Small intestine (tissue), 16 donors: Measurements from ENCODE around the gene CASP14. TPM values are rescaled to one million over a fixed set of nuclear protein-coding genes. Genes with fewer than 3 reads are reported as not detected.
"Not testable (repeated sequence)": the region's sequence is repeated elsewhere in the genome, so short reads cannot be mapped to it uniquely, and the experiment has no call there.

Experiments used
- DNase-seq, 2 donors: peaks; one replicate each; pipeline versions ENCODE4 v3.0.0 to v3.0.0-alpha.2; 2013
- FAIRE-seq: peaks from 2 replicates; lab custom pipeline; 2012; peaks lifted over from hg19 to GRCh38; lab: Jason Lieb, UNC
- H3K27ac ChIP-seq, 3 donors: one replicate each; pipeline ENCODE4 v1.5.1; 2013; ENCODE audit warnings: low read length in 2 of 3, mild to moderate bottlenecking in 2 of 3, control low read depth in 1 of 3, inconsistent platforms in 1 of 3, low read depth in 1 of 3, moderate library complexity in 1 of 3
- H3K27me3 ChIP-seq, 3 donors: one replicate each; pipeline ENCODE4 v1.6.1; 2013; ENCODE audit warnings: low read length in 3 of 3, inconsistent platforms in 1 of 3; ENCODE audit not compliant: control insufficient read depth in 3 of 3, insufficient read depth in 3 of 3
- H3K36me3 ChIP-seq, 3 donors: one replicate each; pipeline ENCODE4 v1.6.1; 2013; ENCODE audit warnings: low read length in 3 of 3, inconsistent platforms in 1 of 3, low read depth in 1 of 3, mild to moderate bottlenecking in 1 of 3, moderate library complexity in 1 of 3; ENCODE audit not compliant: control insufficient read depth in 3 of 3, insufficient read depth in 2 of 3
- H3K4me1 ChIP-seq, 3 donors: one replicate each; pipeline ENCODE4 v1.6.1; 2013; ENCODE audit warnings: low read length in 2 of 3, inconsistent platforms in 1 of 3, low read depth in 1 of 3, mild to moderate bottlenecking in 1 of 3, moderate library complexity in 1 of 3; ENCODE audit not compliant: control insufficient read depth in 3 of 3, insufficient read depth in 2 of 3
- H3K4me3 ChIP-seq, 3 donors: one replicate each; pipeline ENCODE4 v1.5.1; 2013; ENCODE audit warnings: low read length in 3 of 3, control low read depth in 1 of 3, inconsistent platforms in 1 of 3, low read depth in 1 of 3, mild to moderate bottlenecking in 1 of 3, moderate library complexity in 1 of 3
- H3K9me3 ChIP-seq, 2 donors: one replicate each; pipeline ENCODE4 v1.6.1; 2013; ENCODE audit warnings: low read depth in 1 of 2, low read length in 1 of 2; ENCODE audit not compliant: control insufficient read depth in 2 of 2, insufficient read depth in 1 of 2
- WGBS, 3 donors: extraction: QIAGEN DNeasy Blood & Tissue Kit; methylation state at CpG; one replicate each; pipeline ENCODE4 v1.1.7; 2013; 5-methylcytosine and 5-hydroxymethylcytosine counted together
- long read RNA-seq, 10 donors: transcript quantifications; one replicate each; lab custom pipeline, GENCODE V29; 2026
- polyA plus RNA-seq, 4 donors: library from polyadenylated mRNA; stranded (reverse) in 3 of 4; unstranded in 1 of 4; fragments of 200-250 nt in 3 of 4; fragments of 120-200 nt in 1 of 4; gene quantifications; one replicate each; pipeline versions ENCODE4 v1.2.1 to v1.2.3, GENCODE V29; 2013
- donor health status: healthy with polysubstance abuse.
- donor health status: control.
- donor health status: control.
- donor health status: Bipolar disorder and iron deficiency.
- donor health status: healthy.

Gene CASP14
- polyA plus RNA-seq: not detected
- long read RNA-seq, donor 1: 0 reads
- long read RNA-seq, donor 2: 0 reads
- long read RNA-seq, donor 3: 0 reads
- long read RNA-seq, donor 4: 0 reads
- long read RNA-seq, donor 5: 0 reads
- long read RNA-seq, donor 6: 0 reads
- long read RNA-seq, donor 7: 0 reads
- long read RNA-seq, donor 8: 0 reads
- long read RNA-seq, donor 9: 0 reads
- long read RNA-seq, donor 10: 0 reads

- FAIRE-seq (no peak), DNase-seq (no peak)
- Histone ChIP-seq H3K4me1 (no peaks in the 10 kb centered on the region), H3K27ac (no peak within 1 kb of the TSS), H3K9me3 (no peaks in the 10 kb centered on the region), H3K4me3 (no peak within 1 kb of the TSS), H3K27me3 (no peaks in the 10 kb centered on the region), H3K36me3 (no peaks in the 10 kb centered on the region)
- WGBS, 3 donors: 84 to 93% (median 88%) methylated on average over 11 of the region's 11 CpGs
These were observed at the start of gene CASP14 for GRCh38 chr19:15048885-15049541. Gene CASP14, plus strand, starts transcription at chr19:15049480. Its CDS starts 2,772 bp downstream, at chr19:15052252.

GRCh38 chr19:15008308-15008707 is 41.0 kb upstream of the CASP14 start:
- peaks cover 0 to 14% (median 12%) of the 10 kb centered on the region in 3 donors for H3K27me3 ChIP-seq
- DNase-seq (no peak), FAIRE-seq (no peak)
- no peak overlapping the region for H3K4me3 ChIP-seq
- no peaks in the 10 kb centered on the region for H3K9me3 ChIP-seq
- no peaks in the 10 kb centered on the region for H3K4me1 ChIP-seq
- no peaks in the 10 kb centered on the region for H3K36me3 ChIP-seq
- H3K27ac ChIP-seq: no peak overlapping the region

- Histone ChIP-seq H3K27ac (no peak overlapping the region), H3K27me3 (peaks cover 0 to 14% (median 10%) of the 10 kb centered on the region in 3 donors), H3K4me1 (no peaks in the 10 kb centered on the region), H3K36me3 (no peaks in the 10 kb centered on the region), H3K4me3 (no peak overlapping the region), H3K9me3 (no peaks in the 10 kb centered on the region)
- no peak for FAIRE-seq
- 6 to 15% (median 11%) methylated on average over 63 to 73 of the region's 73 CpGs for WGBS, 3 donors
- DNase-seq: no peak
These were observed 38.6 kb upstream of the CASP14 start for GRCh38 chr19:15010501-15011300.

- no peaks in the 10 kb centered on the region for H3K4me1 ChIP-seq
- WGBS, 3 donors: 14 to 21% (median 17%) methylated on average over 11 of the region's 11 CpGs
- H3K27ac ChIP-seq: no peak overlapping the region
- no peaks in the 10 kb centered on the region for H3K36me3 ChIP-seq
- FAIRE-seq (no peak), DNase-seq (no peak)
- no peak overlapping the region for H3K4me3 ChIP-seq
- peaks cover 0 to 14% (median 10%) of the 10 kb centered on the region in 3 donors for H3K27me3 ChIP-seq
- no peaks in the 10 kb centered on the region for H3K9me3 ChIP-seq
These were observed 34.7 kb upstream of the CASP14 start for GRCh38 chr19:15014579-15014978.

GRCh38 chr19:15015946-15016542 is 33.2 kb upstream of the CASP14 start:
- Histone ChIP-seq H3K36me3 (no peaks in the 10 kb centered on the region), H3K4me1 (no peaks in the 10 kb centered on the region), H3K27ac (no peak overlapping the region), H3K27me3 (peaks cover 0 to 7% (median 5%) of the 10 kb centered on the region in 3 donors), H3K9me3 (no peaks in the 10 kb centered on the region), H3K4me3 (no peak overlapping the region)
- peak in 1 of 2 donors; percentile 12 for DNase-seq
- no peak for FAIRE-seq
- WGBS, 3 donors: 38 to 46% (median 42%) methylated on average over 16 to 18 of the region's 18 CpGs

- DNase-seq, H3K27me3 ChIP-seq, H3K27ac ChIP-seq, H3K36me3 ChIP-seq, FAIRE-seq, H3K4me3 ChIP-seq, H3K9me3 ChIP-seq, H3K4me1 ChIP-seq: not testable (repeated sequence)
- WGBS, 3 donors: 40 to 54% (median 53%) methylated on average over 3 of the region's 3 CpGs
These were observed 30.4 kb upstream of the CASP14 start for GRCh38 chr19:15018836-15019235.

GRCh38 chr19:15021286-15022007 is 27.8 kb upstream of the CASP14 start:
- 76 to 81% (median 80%) methylated on average over 45 of the region's 45 CpGs for WGBS, 3 donors

GRCh38 chr19:15022752-15023151 is 26.5 kb upstream of the CASP14 start:
- no peak overlapping the region for H3K27ac ChIP-seq
- no peaks in the 10 kb centered on the region for H3K9me3 ChIP-seq
- DNase-seq (no peak), FAIRE-seq (no peak)
- no peaks in the 10 kb centered on the region for H3K4me1 ChIP-seq
- H3K36me3 ChIP-seq: no peaks in the 10 kb centered on the region
- peaks cover 0 to 3% (median 0%) of the 10 kb centered on the region in 3 donors for H3K27me3 ChIP-seq
- WGBS, 3 donors: 22 to 33% (median 33%) methylated on average over 31 of the region's 31 CpGs
- no peak overlapping the region for H3K4me3 ChIP-seq

More at GRCh38 chr19:15021286-15022007, 27.8 kb upstream of the CASP14 start:
- no peak for DNase-seq
- Histone ChIP-seq H3K36me3 (no peaks in the 10 kb centered on the region), H3K4me1 (no peaks in the 10 kb centered on the region), H3K4me3 (no peak overlapping the region), H3K27ac (no peak overlapping the region), H3K27me3 (peaks cover 0 to 3% (median 0%) of the 10 kb centered on the region in 3 donors), H3K9me3 (no peaks in the 10 kb centered on the region)
- FAIRE-seq: no peak
